Nephron progenitor cell (in vitro differentiated cells): ENCODE measurements around the gene CARD14.

Experiments
- DNase-seq: peaks from one replicate; pipeline ENCODE4 v3.0.0; 2021
- H3K27ac Mint-ChIP-seq: 2 replicates; pipeline ENCODE4 v1.8.0; 2021; ENCODE audit warnings: mild to moderate bottlenecking, moderate library complexity, mixed read lengths
- H3K27me3 Mint-ChIP-seq: 2 replicates; pipeline ENCODE4 v1.8.0; 2021; ENCODE audit warnings: mild to moderate bottlenecking, low read depth, mixed read lengths; ENCODE audit not compliant: poor library complexity
- H3K36me3 Mint-ChIP-seq: 2 replicates; pipeline ENCODE4 v1.8.0; 2021; ENCODE audit warnings: low read depth, mixed read lengths
- H3K4me1 Mint-ChIP-seq: 2 replicates; pipeline ENCODE4 v1.8.0; 2021; ENCODE audit warnings: mixed read lengths
- H3K4me3 Mint-ChIP-seq: 2 replicates; pipeline ENCODE4 v1.8.0; 2021; ENCODE audit warnings: mild to moderate bottlenecking, moderate library complexity, mixed read lengths
- H3K9me3 Mint-ChIP-seq: 2 replicates; pipeline ENCODE4 v1.8.0; 2021; ENCODE audit warnings: mild to moderate bottlenecking, moderate library complexity, mixed read lengths
- CTCF ChIP-seq: fragments of 200-600 bp; sonication (generic); IDR thresholded peaks from 2 replicates; pipeline ENCODE4 v1.5.0; 2021; ENCODE audit warnings: antibody characterized with exemption

Gene CARD14

GRCh38 chr17:80248894-80249710 lies 79.3 kb downstream of the CARD14 start:
- TF ChIP-seq CTCF: no peak
- peaks cover 4% of the 10 kb centered on the region for H3K27me3 Mint-ChIP-seq

GRCh38 chr17:80251966-80252365 lies 82.1 kb downstream of the CARD14 start:
- no peak for DNase-seq
- TF ChIP-seq CTCF: no peak
- no peaks in the 10 kb centered on the region for H3K36me3 Mint-ChIP-seq

More at GRCh38 chr17:80248894-80249710, 79.3 kb downstream of the CARD14 start:
- peaks cover 15% of the 10 kb centered on the region for H3K4me1 Mint-ChIP-seq
- H3K4me3 Mint-ChIP-seq: no peak overlapping the region
- peaks cover 5% of the 10 kb centered on the region for H3K36me3 Mint-ChIP-seq
- no peak for DNase-seq
- H3K9me3 Mint-ChIP-seq: no peaks in the 10 kb centered on the region
- no peak overlapping the region for H3K27ac Mint-ChIP-seq

GRCh38 chr17:80252871-80253270 lies 83.0 kb downstream of the CARD14 start:
- no peaks in the 10 kb centered on the region for H3K36me3 Mint-ChIP-seq
- peaks cover 22% of the 10 kb centered on the region for H3K4me1 Mint-ChIP-seq
- no peaks in the 10 kb centered on the region for H3K9me3 Mint-ChIP-seq
- H3K27ac Mint-ChIP-seq: no peak overlapping the region
- no peak overlapping the region for H3K4me3 Mint-ChIP-seq
- no peaks in the 10 kb centered on the region for H3K27me3 Mint-ChIP-seq
- TF ChIP-seq CTCF: peak; percentile 40
- peak; percentile 67 for DNase-seq

More at GRCh38 chr17:80251966-80252365, 82.1 kb downstream of the CARD14 start:
- H3K4me3 Mint-ChIP-seq: no peak overlapping the region
- H3K27ac Mint-ChIP-seq: no peak overlapping the region
- no peaks in the 10 kb centered on the region for H3K9me3 Mint-ChIP-seq
- H3K4me1 Mint-ChIP-seq: peaks cover 15% of the 10 kb centered on the region
- no peaks in the 10 kb centered on the region for H3K27me3 Mint-ChIP-seq

GRCh38 chr17:80253631-80254395 lies 84.0 kb downstream of the CARD14 start:
- H3K36me3 Mint-ChIP-seq: no peaks in the 10 kb centered on the region
- peaks cover 2% of the 10 kb centered on the region for H3K27me3 Mint-ChIP-seq
- peaks cover 32% of the 10 kb centered on the region for H3K4me1 Mint-ChIP-seq
- H3K9me3 Mint-ChIP-seq: no peaks in the 10 kb centered on the region
- H3K4me3 Mint-ChIP-seq: no peak overlapping the region
- peak overlapping the region; percentile 70 for H3K27ac Mint-ChIP-seq
- DNase-seq: no peak
- no peak for TF ChIP-seq CTCF

GRCh38 chr17:80254396-80255251 lies 84.8 kb downstream of the CARD14 start:
- Mint-ChIP-seq H3K27ac (peak overlapping the region; percentile 26), H3K4me1 (peaks cover 35% of the 10 kb centered on the region), H3K4me3 (no peak overlapping the region), H3K9me3 (no peaks in the 10 kb centered on the region), H3K36me3 (no peaks in the 10 kb centered on the region), H3K27me3 (peaks cover 5% of the 10 kb centered on the region)
- no peak for TF ChIP-seq CTCF
- no peak for DNase-seq
